AG04449 (cell line): ENCODE data around the gene PDE4D.

Experiments
- CTCF ChIA-PET: fragments of 350-600 bp; formaldehyde crosslinking; extraction: SDS; loops from one replicate; lab custom pipeline; 2021; ENCODE audit warnings: antibody characterized with exemption; lab: Yijun Ruan, JAX
- POLR2A ChIA-PET: fragments of 400-600, 350-600 bp; formaldehyde crosslinking; extraction: SDS; loops from one replicate; lab custom pipeline; 2020; ENCODE audit warnings: antibody characterized with exemption, inconsistent platforms; lab: Yijun Ruan, JAX
- DNase-seq: peaks from one replicate; pipeline ENCODE4 v3.0.0-alpha.2; 2010; ENCODE audit warnings: low read depth, low spot score
- H3K4me3 ChIP-seq: 2 replicates; pipeline ENCODE4 v1.5.1; 2011; ENCODE audit warnings: low read depth, mild to moderate bottlenecking, control low read depth, low read length
- TF ChIP-seq, protein P1 (sequence below): IDR thresholded peaks from one replicate; pipeline ENCODE4 v1.5.1; 2011; ENCODE audit warnings: mild to moderate bottlenecking, moderate library complexity, low read length, control low read depth, inconsistent platforms; ENCODE audit not compliant: insufficient read depth; ENCODE audit errors: missing control alignments

PDE4D gene

GRCh38 chr5:59460368-59461153, 433.0 kb downstream of the PDE4D start:
- H3K4me3 ChIP-seq, result no peak overlapping the region
- TF ChIP-seq, protein P1, sequence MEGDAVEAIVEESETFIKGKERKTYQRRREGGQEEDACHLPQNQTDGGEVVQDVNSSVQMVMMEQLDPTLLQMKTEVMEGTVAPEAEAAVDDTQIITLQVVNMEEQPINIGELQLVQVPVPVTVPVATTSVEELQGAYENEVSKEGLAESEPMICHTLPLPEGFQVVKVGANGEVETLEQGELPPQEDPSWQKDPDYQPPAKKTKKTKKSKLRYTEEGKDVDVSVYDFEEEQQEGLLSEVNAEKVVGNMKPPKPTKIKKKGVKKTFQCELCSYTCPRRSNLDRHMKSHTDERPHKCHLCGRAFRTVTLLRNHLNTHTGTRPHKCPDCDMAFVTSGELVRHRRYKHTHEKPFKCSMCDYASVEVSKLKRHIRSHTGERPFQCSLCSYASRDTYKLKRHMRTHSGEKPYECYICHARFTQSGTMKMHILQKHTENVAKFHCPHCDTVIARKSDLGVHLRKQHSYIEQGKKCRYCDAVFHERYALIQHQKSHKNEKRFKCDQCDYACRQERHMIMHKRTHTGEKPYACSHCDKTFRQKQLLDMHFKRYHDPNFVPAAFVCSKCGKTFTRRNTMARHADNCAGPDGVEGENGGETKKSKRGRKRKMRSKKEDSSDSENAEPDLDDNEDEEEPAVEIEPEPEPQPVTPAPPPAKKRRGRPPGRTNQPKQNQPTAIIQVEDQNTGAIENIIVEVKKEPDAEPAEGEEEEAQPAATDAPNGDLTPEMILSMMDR, result no peak
- CTCF ChIA-PET, result no interaction called here
- no peak for DNase-seq
- POLR2A ChIA-PET, result no interaction called here

GRCh38 chr5:59458966-59459729, 434.4 kb downstream of the PDE4D start:
- no peak overlapping the region for H3K4me3 ChIP-seq
- DNase-seq, result no peak
- CTCF ChIA-PET, result no interaction called here
- TF ChIP-seq, protein P1, result no peak
- POLR2A ChIA-PET, result no interaction called here

GRCh38 chr5:59458321-59458720, 435.2 kb downstream of the PDE4D start:
- ChIA-PET CTCF (no interaction called here), POLR2A (no interaction called here)
- no peak for DNase-seq
- H3K4me3 ChIP-seq, result no peak overlapping the region
- TF ChIP-seq, protein P1, result no peak

DNA sequence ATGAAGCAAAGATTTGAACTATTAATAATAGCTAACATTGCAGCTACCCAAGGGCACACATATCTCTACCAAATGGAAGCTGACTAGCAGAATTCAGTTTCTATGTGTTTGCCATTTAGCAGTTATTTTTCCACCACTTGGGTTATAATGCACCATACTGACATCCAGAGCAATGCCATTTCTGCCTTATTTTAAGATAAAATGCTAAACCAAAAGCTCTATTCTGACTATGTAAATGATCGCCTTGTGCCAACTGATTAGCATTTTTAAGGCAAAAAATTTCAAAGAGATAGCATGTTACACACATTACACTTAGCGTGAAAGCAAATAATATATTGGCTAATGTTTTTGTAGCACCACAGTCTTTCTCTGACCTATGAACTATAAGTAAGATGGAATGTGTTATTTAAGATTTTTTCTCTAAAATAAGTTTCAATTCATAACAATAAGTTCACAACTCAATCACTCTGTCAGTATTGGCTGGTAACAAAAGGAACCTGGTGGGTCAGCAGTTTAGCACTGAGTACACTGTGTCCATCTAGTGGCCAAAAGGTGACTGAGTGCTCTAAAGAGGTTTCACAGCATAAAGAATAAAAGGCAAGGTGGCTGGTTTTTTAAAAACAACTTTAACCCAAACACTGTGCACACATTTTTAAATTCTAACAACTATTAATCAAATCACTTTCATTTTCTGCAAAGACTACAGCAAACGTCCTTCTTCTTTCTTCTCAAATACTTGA, 443.5 kb downstream of the PDE4D start:
- no peak for DNase-seq
- no peak overlapping the region for H3K4me3 ChIP-seq
- ChIA-PET POLR2A (no interaction called here), CTCF (no interaction called here)
- TF ChIP-seq, protein P1, result no peak

DNA sequence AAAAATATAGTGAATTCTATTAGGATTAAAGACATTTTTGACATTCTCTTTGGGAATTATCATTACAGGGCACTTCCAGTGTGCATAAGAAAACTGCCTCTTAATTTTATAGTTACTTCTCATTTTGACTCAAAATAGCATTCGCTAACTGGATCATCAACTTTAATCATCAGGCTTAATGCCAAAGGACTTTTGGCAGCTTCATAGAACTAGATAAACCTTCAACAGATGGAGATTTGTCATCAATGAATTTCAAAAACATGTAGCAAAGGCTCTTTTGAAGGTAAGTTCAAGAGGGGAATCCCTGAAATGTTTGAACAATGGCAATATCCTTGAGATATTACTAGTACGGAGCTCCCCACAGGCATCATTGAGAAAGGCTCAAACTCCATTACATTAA, 447.2 kb downstream of the PDE4D start:
- ChIA-PET CTCF (no interaction called here), POLR2A (no interaction called here)
- no peak overlapping the region for H3K4me3 ChIP-seq
- DNase-seq, result no peak
- TF ChIP-seq, protein P1, result no peak

DNA sequence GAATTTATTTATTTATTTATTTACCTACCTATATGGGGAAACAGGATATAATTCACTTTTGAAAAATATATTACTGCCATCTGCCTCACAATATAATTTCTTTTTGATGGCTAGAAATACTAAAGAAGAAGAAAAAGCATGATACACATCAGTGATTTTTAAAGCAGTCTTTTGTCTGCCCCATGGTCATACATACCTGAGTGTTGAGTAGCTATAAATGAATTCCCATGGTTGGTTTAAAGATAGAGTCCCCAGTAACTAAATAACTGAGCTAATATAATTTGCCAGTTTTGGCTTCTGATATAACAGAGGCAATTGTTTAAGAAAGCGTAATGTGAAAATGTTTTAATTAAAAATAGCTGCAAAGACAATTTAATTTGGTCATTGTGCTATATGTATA, 447.8 kb downstream of the PDE4D start:
- no peak overlapping the region for H3K4me3 ChIP-seq
- DNase-seq, result no peak
- ChIA-PET POLR2A (no interaction called here), CTCF (no interaction called here)
- TF ChIP-seq, protein P1, result no peak
